Measurements from ENCODE around the gene NKIRAS1.

GRCh38 chr3:23895181-23895580 is 21.6 kb downstream of the NKIRAS1 start:
- TF ChIP-seq POLR2A (IDR thresholded peaks at IDR 0.05) (no peak), CTCF (IDR thresholded peaks at IDR 0.05) (no peak)

Data from gastroesophageal sphincter (tissue), 3 donors.